LNCaP clone FGC (cell line): Measurements from ENCODE around the gene EDNRB.
"Not testable (repeated sequence)": the region's sequence is repeated elsewhere in the genome, so short reads cannot be mapped to it uniquely, and the experiment has no call there.

Experiments used
- DNase-seq: peaks from one replicate; pipeline ENCODE4 v3.0.0-alpha.2; 2011; ENCODE audit warnings: low read depth
- H3K4me3 ChIP-seq: 2 replicates; pipeline ENCODE4 v1.5.1; 2011; ENCODE audit warnings: mild to moderate bottlenecking, low read depth, low read length, control low read depth
- CTCF ChIP-seq: IDR thresholded peaks from 2 replicates; pipeline ENCODE4 v1.5.1; 2012; ENCODE audit warnings: mild to moderate bottlenecking; ENCODE audit not compliant: control insufficient read depth, insufficient read depth; ENCODE audit errors: extremely low read depth

Gene EDNRB

GRCh38 chr13:77918391-77919245, at the start of gene EDNRB:
TSS of gene EDNRB (minus strand) at chr13:77918831. CDS start at chr13:77918573, 258 bp downstream.
- no peak for TF ChIP-seq CTCF
- no peak within 1 kb of the TSS for H3K4me3 ChIP-seq
- no peak for DNase-seq

- TF ChIP-seq CTCF: no peak
- DNase-seq: no peak
- no peak overlapping the region for H3K4me3 ChIP-seq
Measured at GRCh38 chr13:77966671-77967070, 48.0 kb upstream of the EDNRB start.

- no peak for DNase-seq
- no peak for TF ChIP-seq CTCF
- H3K4me3 ChIP-seq: no peak overlapping the region
Measured at GRCh38 chr13:77952737-77953136, 34.1 kb upstream of the EDNRB start.

DNA sequence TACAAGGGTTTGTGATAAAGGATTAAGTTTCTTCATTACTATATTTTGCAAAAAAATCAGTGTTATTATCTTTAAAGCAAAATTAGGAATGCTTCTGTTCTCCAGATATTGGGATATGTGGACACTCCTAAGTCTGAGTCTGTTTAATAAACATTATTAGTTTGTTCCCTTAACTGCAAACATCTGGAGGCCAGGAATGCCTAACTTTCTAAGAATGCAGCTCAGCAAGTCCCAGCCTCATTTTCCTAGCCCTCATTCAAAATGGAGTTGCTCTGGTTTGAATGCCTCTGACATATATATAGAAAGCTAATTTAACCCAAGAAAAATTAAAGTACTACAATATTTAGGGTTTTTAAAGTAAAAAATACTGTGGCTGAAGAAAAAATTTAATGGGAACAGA, 33.6 kb upstream of the EDNRB start:
- no peak overlapping the region for H3K4me3 ChIP-seq
- TF ChIP-seq CTCF: no peak
- no peak for DNase-seq

GRCh38 chr13:77946522-77946921, 27.9 kb upstream of the EDNRB start:
- DNase-seq: no peak
- H3K4me3 ChIP-seq: no peak overlapping the region
- no peak for TF ChIP-seq CTCF

DNA sequence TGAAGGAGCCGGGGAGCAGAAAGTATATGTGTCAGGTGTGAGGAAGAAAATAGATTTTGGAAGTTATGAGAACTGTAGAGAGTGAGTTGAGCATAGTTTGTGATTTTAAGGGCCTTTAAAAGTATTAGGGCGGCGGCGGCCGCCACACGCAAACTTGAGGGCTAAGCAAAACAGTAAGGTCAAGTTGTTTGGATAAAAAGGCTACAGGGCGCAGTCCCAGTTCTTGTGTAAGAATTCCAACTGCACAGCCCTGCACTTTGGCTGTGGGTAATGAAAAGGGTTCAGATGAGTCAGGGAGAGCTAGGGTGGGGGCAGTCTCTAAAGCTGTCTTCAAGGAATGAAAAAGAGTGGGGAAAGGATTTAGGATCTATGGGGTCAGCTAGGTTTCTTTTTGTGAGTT, 16.4 kb upstream of the EDNRB start:
- DNase-seq, H3K4me3 ChIP-seq: not testable (repeated sequence)

DNA sequence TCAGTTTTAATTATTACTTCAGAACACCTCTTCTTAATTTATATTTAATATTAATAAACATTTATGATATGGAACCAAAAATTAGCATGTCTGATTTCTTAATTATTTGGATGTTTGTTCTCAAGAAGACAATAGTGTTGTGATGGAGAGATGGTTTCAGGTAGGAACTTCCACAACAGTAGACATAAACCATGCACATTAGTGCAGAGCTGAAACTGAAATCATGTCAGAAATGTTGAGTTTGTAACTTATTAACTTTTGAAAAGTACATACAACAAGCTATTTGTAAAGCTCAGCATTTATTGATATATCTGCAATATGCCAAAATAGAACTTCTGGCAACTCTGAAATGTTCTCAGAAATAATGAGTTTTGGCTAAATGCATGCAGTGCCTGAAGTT, 11.8 kb upstream of the EDNRB start:
- TF ChIP-seq CTCF: no peak
- no peak for DNase-seq
- H3K4me3 ChIP-seq: no peak overlapping the region
